Esophagus muscularis mucosa (tissue), 4 donors: ENCODE data around the gene IL4R.
A peak's percentile ranks its signal among the peaks of the same experiment; 100 is the strongest.

Source experiments
- EP300 ChIP-seq: sonication (generic); formaldehyde crosslinking; IDR thresholded peaks from one replicate; pipeline ENCODE4 v1.6.1; 2017; ENCODE audit warnings: antibody characterized with exemption
- POLR2A ChIP-seq: fragments of 450-650 bp; IDR thresholded peaks from one replicate; pipeline ENCODE4 v1.6.1; 2017; ENCODE audit warnings: antibody characterized with exemption, moderate library complexity, mild to moderate bottlenecking, low read depth
- POLR2AphosphoS5 ChIP-seq, 2 donors: sonication (generic); formaldehyde crosslinking; IDR thresholded peaks; one replicate each; pipeline ENCODE4 v1.6.1; 2017; ENCODE audit warnings: antibody characterized with exemption in 2 of 2
- TF ChIP-seq, protein P1 (sequence below), 3 experiments: fragments of 200-600 bp in 2 of 3; fragments of 450-650 bp in 1 of 3; sonication (generic) in 2 of 3; IDR thresholded peaks; one replicate each; pipeline ENCODE4 v1.5.1; 2017 to 2019; ENCODE audit warnings: antibody characterized with exemption in 3 of 3, mild to moderate bottlenecking in 2 of 3, moderate library complexity in 1 of 3

DNA sequence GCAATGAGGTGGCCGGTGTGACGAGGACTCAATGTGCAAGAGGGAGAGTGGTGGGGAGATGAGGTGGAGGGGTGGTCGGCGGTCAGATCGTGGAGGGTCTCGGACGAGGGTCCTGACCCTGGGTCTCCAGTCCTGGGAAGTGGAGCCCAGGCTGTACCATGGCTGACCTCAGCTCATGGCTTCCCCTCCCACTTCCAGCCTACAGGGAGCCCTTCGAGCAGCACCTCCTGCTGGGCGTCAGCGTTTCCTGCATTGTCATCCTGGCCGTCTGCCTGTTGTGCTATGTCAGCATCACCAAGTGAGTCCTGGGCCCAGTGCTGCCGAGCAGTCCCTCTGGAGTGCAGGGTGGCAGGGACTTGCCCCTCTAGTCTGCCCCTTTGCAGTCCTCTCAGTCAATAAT lies 41.8 kb downstream of the IL4R start:
- TF ChIP-seq, protein P1, sequence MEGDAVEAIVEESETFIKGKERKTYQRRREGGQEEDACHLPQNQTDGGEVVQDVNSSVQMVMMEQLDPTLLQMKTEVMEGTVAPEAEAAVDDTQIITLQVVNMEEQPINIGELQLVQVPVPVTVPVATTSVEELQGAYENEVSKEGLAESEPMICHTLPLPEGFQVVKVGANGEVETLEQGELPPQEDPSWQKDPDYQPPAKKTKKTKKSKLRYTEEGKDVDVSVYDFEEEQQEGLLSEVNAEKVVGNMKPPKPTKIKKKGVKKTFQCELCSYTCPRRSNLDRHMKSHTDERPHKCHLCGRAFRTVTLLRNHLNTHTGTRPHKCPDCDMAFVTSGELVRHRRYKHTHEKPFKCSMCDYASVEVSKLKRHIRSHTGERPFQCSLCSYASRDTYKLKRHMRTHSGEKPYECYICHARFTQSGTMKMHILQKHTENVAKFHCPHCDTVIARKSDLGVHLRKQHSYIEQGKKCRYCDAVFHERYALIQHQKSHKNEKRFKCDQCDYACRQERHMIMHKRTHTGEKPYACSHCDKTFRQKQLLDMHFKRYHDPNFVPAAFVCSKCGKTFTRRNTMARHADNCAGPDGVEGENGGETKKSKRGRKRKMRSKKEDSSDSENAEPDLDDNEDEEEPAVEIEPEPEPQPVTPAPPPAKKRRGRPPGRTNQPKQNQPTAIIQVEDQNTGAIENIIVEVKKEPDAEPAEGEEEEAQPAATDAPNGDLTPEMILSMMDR (IDR thresholded peaks at IDR 0.05), result peak; percentile 38 to 62 (median 42)
- peak; percentile 40 to 61 for TF ChIP-seq POLR2AphosphoS5 (IDR thresholded peaks at IDR 0.05)
- no peak for TF ChIP-seq EP300
- TF ChIP-seq POLR2A, result no peak
